ENCODE results near the gene SSR4. TPM values are rescaled to one million over a fixed set of nuclear protein-coding genes. Genes with fewer than 3 reads are reported as not detected.

SSR4 gene
- polyA plus RNA-seq, 1 donor (not counting 4 experiments of a cell fraction or from before 2014, with no cell fraction given), result 187 TPM

- dilution Hi-C loops (cut with MboI; ENCODE audit: extremely low pct_ligation_motif_present, low sequenced_read_pairs), result no loop called here
- Histone ChIP-seq H3K9me3 (ENCODE audit: control insufficient read depth, low read depth, low read length) (no peaks in the 10 kb centered on the region), H3K27me3 (ENCODE audit: control insufficient read depth, extremely low read depth, insufficient read depth, low read length) (no peaks in the 10 kb centered on the region), H3K4me3 (ENCODE audit: control insufficient read depth in 2 of 3, extremely low read depth in 1 of 3, insufficient read depth in 2 of 3, low read depth in 1 of 3, low read length in 3 of 3) (no peak overlapping the region), H3K4me2 (ENCODE audit: control insufficient read depth, extremely low read depth, insufficient read depth, low read depth, low read length) (no peak overlapping the region), H3K9me1 (ENCODE audit: control insufficient read depth, extremely low read depth, insufficient read depth, low read length) (no peaks in the 10 kb centered on the region), H3K36me3 (ENCODE audit: control insufficient read depth in 2 of 2, extremely low read depth in 1 of 2, insufficient read depth in 2 of 2, low read length in 2 of 2) (peaks cover 0 to 2% of the 10 kb centered on the region in 2 experiments), H3K4me1 (ENCODE audit: control insufficient read depth, extremely low read depth, insufficient read depth, low read length) (peaks cover 2% of the 10 kb centered on the region), H3K9ac (ENCODE audit: control insufficient read depth, extremely low read depth, insufficient read depth, low read length) (no peak overlapping the region), H2AFZ (ENCODE audit: control insufficient read depth, low read length) (no peak overlapping the region), H3K27ac (ENCODE audit: control insufficient read depth, insufficient read depth, low read length) (no peak overlapping the region), H4K20me1 (ENCODE audit: control insufficient read depth, extremely low read depth, insufficient read depth, low read length) (no peaks in the 10 kb centered on the region), H3K79me2 (ENCODE audit: control insufficient read depth, insufficient read depth, low read length) (no peaks in the 10 kb centered on the region)
- DNase-seq (ENCODE audit: low read depth, low spot score) (no peak), FAIRE-seq (no peak)
- no peak for TF ChIP-seq CTCF (optimal IDR thresholded peaks at IDR 0.05 in 1 of 3, IDR thresholded peaks at IDR 0.05 in 1 of 3, conservative IDR thresholded peaks at IDR 0.05 in 1 of 3; ENCODE audit: extremely low read depth in 1 of 3, insufficient read depth in 2 of 3, low read length in 3 of 3)
- no peak for TF ChIP-seq EZH2 (IDR thresholded peaks at IDR 0.05; ENCODE audit: low read length)
Observed at GRCh38 chrX:153784325-153784967, 10.0 kb upstream of the SSR4 start.

GRCh38 chrX:153786669-153787068, 7.8 kb upstream of the SSR4 start:
- Histone ChIP-seq H4K20me1 (ENCODE audit: control insufficient read depth, extremely low read depth, insufficient read depth, low read length) (no peaks in the 10 kb centered on the region), H3K4me1 (ENCODE audit: control insufficient read depth, extremely low read depth, insufficient read depth, low read length) (peaks cover 8% of the 10 kb centered on the region), H3K4me3 (ENCODE audit: control insufficient read depth in 2 of 3, extremely low read depth in 1 of 3, insufficient read depth in 2 of 3, low read depth in 1 of 3, low read length in 3 of 3) (no peak overlapping the region), H3K9ac (ENCODE audit: control insufficient read depth, extremely low read depth, insufficient read depth, low read length) (no peak overlapping the region), H3K27ac (ENCODE audit: control insufficient read depth, insufficient read depth, low read length) (no peak overlapping the region), H3K9me3 (ENCODE audit: control insufficient read depth, low read depth, low read length) (no peaks in the 10 kb centered on the region), H3K36me3 (ENCODE audit: control insufficient read depth in 2 of 2, extremely low read depth in 1 of 2, insufficient read depth in 2 of 2, low read length in 2 of 2) (peaks cover 0 to 7% of the 10 kb centered on the region in 2 experiments), H3K79me2 (ENCODE audit: control insufficient read depth, insufficient read depth, low read length) (peaks cover 3% of the 10 kb centered on the region), H3K4me2 (ENCODE audit: control insufficient read depth, extremely low read depth, insufficient read depth, low read depth, low read length) (no peak overlapping the region), H3K27me3 (ENCODE audit: control insufficient read depth, extremely low read depth, insufficient read depth, low read length) (no peaks in the 10 kb centered on the region), H3K9me1 (ENCODE audit: control insufficient read depth, extremely low read depth, insufficient read depth, low read length) (no peaks in the 10 kb centered on the region), H2AFZ (ENCODE audit: control insufficient read depth, low read length) (no peak overlapping the region)
- no peak for TF ChIP-seq EZH2 (IDR thresholded peaks at IDR 0.05; ENCODE audit: low read length)
- no peak for TF ChIP-seq CTCF (optimal IDR thresholded peaks at IDR 0.05 in 1 of 3, IDR thresholded peaks at IDR 0.05 in 1 of 3, conservative IDR thresholded peaks at IDR 0.05 in 1 of 3; ENCODE audit: extremely low read depth in 1 of 3, insufficient read depth in 2 of 3, low read length in 3 of 3)
- no peak for FAIRE-seq
- no peak for DNase-seq (ENCODE audit: low read depth, low spot score)
- dilution Hi-C loops (cut with MboI; ENCODE audit: extremely low pct_ligation_motif_present, low sequenced_read_pairs), result no loop called here
